OCI-LY7 (cell line): ENCODE data around the gene PER3. TPM values are rescaled to one million over a fixed set of nuclear protein-coding genes. Genes with fewer than 3 reads are reported as not detected.
A peak's percentile ranks its signal among the peaks of the same experiment; 100 is the strongest.

Experiments
- BruUV-seq: library from RNA; stranded (reverse); fragments of 400-500 nt; replicated peaks from 2 replicates; lab custom pipeline; 2021; lab: Mats Ljungman, UMichigan
- CTCF ChIA-PET: fragments of 300-600 bp; sonication (Branson Sonifier 250); formaldehyde crosslinking; loops from one replicate; lab custom pipeline; 2022; ENCODE audit warnings: antibody characterized with exemption; ENCODE audit not compliant: unreplicated experiment; lab: Charles Lee
- POLR2A ChIA-PET: fragments of 300-600 bp; sonication (Branson Sonifier 250); formaldehyde crosslinking; loops from one replicate; lab custom pipeline; 2022; ENCODE audit warnings: antibody characterized with exemption; lab: Charles Lee
- DNase-seq: peaks from one replicate; pipeline ENCODE4 v3.0.0-alpha.2; 2015; ENCODE audit warnings: low spot score
- H2AFZ ChIP-seq: fragments of 200-600 bp; sonication (generic), shearing (Covaris generic); 2 replicates; pipeline ENCODE4 v1.6.1; 2014; ENCODE audit warnings: mild to moderate bottlenecking, antibody characterized with exemption, low read length, moderate library complexity
- H3K27ac ChIP-seq: fragments of 200-600 bp; sonication (generic); 2 replicates; pipeline ENCODE4 v1.5.1; 2014; ENCODE audit warnings: mixed run types, low read depth, mild to moderate bottlenecking, moderate library complexity, low read length, inconsistent platforms; ENCODE audit not compliant: poor library complexity, severe bottlenecking
- H3K36me3 ChIP-seq: fragments of 200-600 bp; sonication (generic); 2 replicates; pipeline ENCODE4 v1.6.1; 2014; ENCODE audit warnings: mild to moderate bottlenecking, antibody characterized with exemption, low read length, moderate library complexity, mixed read lengths; ENCODE audit not compliant: insufficient read depth
- H3K4me1 ChIP-seq: fragments of 200-600 bp; sonication (generic); 2 replicates; pipeline ENCODE4 v1.5.1; 2014; ENCODE audit warnings: mild to moderate bottlenecking, low read length; ENCODE audit not compliant: insufficient read depth, poor library complexity, severe bottlenecking
- H3K4me2 ChIP-seq: fragments of 200-600 bp; sonication (generic); 2 replicates; pipeline ENCODE4 v1.6.1; 2014; ENCODE audit warnings: mild to moderate bottlenecking, low read length
- H3K4me3 ChIP-seq: fragments of 200-600 bp; sonication (generic); 2 replicates; pipeline ENCODE4 v1.5.1; 2014; ENCODE audit warnings: mild to moderate bottlenecking, low read depth, low read length; ENCODE audit not compliant: poor library complexity, severe bottlenecking
- H3K79me2 ChIP-seq: fragments of 200-600 bp; sonication (generic); 2 replicates; pipeline ENCODE4 v1.6.1; 2016; ENCODE audit warnings: low read depth, mild to moderate bottlenecking, low read length, moderate library complexity, mixed read lengths; ENCODE audit not compliant: insufficient read depth
- H3K9me2 ChIP-seq: fragments of 200-600 bp; sonication (generic); 2 replicates; pipeline ENCODE4 v1.6.1; 2016; ENCODE audit warnings: mild to moderate bottlenecking, low read length, mixed read lengths; ENCODE audit not compliant: insufficient read depth
- H3K9me3 ChIP-seq: fragments of 200-600 bp; sonication (generic); 2 replicates; pipeline ENCODE4 v1.6.1; 2014; ENCODE audit warnings: mild to moderate bottlenecking, mixed run types, low read length, mixed read lengths
- H4K20me1 ChIP-seq: fragments of 200-600 bp; sonication (generic); 2 replicates; pipeline ENCODE4 v1.6.1; 2014; ENCODE audit warnings: mild to moderate bottlenecking, antibody characterized with exemption, low read length, moderate library complexity, mixed read lengths; ENCODE audit not compliant: insufficient read depth
- EZH2phosphoT487 ChIP-seq: fragments of 200-600 bp; sonication (generic); IDR thresholded peaks from 2 replicates; pipeline ENCODE4 v1.6.1; 2018; ENCODE audit warnings: low read depth, borderline replicate concordance, mild to moderate bottlenecking, mixed run types, antibody characterized with exemption, low read length, moderate library complexity, mixed read lengths
- intact Hi-C: fragments of 100-400 bp; cut with micrococcal nuclease; formaldehyde crosslinking; loops from one replicate; pipeline ENCODE4 v1.10.0; 2022; ENCODE audit not compliant: unreplicated experiment
- total RNA-seq, 2 experiments: library from RNA; depleted of rRNA in 1 of 2; stranded (reverse); fragments of >200 nt in 1 of 2; shearing (Covaris generic) in 1 of 2; gene quantifications; 2 replicates each; pipeline ENCODE4 v1.2.3, GENCODE V29; 2014 to 2022
- TF ChIP-seq, protein P1 (sequence below): fragments of 200-600 bp; sonication (generic); conservative IDR thresholded peaks from 2 replicates; pipeline ENCODE4 v1.5.1; 2014; ENCODE audit warnings: mild to moderate bottlenecking, antibody characterized with exemption, low read length, moderate library complexity, mixed read lengths

PER3 gene
- total RNA-seq, 2 experiments from 2014 or later, result 9.0 to 13.1 TPM

DNA sequence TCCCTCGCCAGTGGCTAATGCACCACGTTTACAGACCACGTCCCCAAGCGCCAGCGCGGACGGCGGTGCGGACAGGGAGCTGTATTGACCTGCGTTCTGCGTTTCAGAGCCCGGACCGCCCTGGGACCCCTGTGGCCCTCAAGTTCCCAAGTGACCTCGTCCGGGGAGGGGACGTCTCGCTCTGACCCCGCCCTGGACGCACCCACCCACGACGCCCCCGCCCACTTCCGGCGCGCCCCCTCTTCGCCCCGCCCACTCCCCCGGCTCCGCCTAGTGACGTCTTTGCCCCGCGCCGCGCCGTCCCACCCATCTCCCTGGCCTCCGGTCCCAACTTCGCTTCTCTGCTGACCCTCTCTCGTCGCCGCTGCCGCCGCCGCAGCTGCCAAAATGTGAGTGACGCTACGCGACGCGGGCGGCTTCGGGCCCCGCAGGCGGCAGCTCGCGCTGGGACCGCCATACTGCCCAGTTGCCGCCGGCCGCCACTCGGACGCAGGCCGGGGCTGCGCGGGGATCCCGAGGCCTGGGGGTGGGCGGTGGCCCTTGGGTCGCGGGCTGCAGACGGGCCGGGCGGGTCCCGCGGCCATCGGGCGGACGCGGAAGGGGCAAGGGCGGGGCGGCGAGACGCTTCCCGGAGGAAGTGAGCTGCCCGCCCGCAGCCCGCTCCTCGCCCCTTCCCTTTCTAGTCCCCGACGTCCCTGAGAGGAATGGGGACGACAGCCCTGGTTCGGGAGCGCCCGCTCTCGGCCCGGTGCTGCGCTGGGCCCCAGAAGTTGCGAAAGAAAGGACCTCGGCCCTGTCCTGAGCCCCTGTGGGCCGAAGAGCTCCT, 12.9 kb upstream of the PER3 start, which contains the start of gene VAMP3:
Gene VAMP3 (plus strand): TSS at position 300 of the 826 bp plus-strand sequence. CDS start 88 bp downstream, at position 388.
- intact Hi-C loops, result loop anchor here (5.0 kb wide), 1 partner anchor 191 kb away; the partner anchor contains the start of gene PARK7
- Histone ChIP-seq H3K79me2 (peaks cover 13% of the 10 kb centered on the region; the same call in 1 of the 2 replicates), H4K20me1 (no peaks in the 10 kb centered on the region), H3K9me2 (no peaks in the 10 kb centered on the region), H3K4me1 (peaks cover 7% of the 10 kb centered on the region), H3K4me3 (peak within 1 kb of the TSS; percentile 98), H3K27ac (no peak within 1 kb of the TSS), H3K9me3 (no peaks in the 10 kb centered on the region), H3K36me3 (peaks cover 24% of the 10 kb centered on the region), H2AFZ (peak within 1 kb of the TSS; percentile 100), H3K4me2 (peak within 1 kb of the TSS; percentile 96)
- BruUV-seq, result no TSS peak
- POLR2A ChIA-PET, result interaction anchor here (0.5 to 1.7 kb wide), 6 partner anchors 9 to 1374 kb away, joined by 3 to 9 read pairs (median 3); no protein-coding TSS in a partner anchor
- TF ChIP-seq, protein P1, sequence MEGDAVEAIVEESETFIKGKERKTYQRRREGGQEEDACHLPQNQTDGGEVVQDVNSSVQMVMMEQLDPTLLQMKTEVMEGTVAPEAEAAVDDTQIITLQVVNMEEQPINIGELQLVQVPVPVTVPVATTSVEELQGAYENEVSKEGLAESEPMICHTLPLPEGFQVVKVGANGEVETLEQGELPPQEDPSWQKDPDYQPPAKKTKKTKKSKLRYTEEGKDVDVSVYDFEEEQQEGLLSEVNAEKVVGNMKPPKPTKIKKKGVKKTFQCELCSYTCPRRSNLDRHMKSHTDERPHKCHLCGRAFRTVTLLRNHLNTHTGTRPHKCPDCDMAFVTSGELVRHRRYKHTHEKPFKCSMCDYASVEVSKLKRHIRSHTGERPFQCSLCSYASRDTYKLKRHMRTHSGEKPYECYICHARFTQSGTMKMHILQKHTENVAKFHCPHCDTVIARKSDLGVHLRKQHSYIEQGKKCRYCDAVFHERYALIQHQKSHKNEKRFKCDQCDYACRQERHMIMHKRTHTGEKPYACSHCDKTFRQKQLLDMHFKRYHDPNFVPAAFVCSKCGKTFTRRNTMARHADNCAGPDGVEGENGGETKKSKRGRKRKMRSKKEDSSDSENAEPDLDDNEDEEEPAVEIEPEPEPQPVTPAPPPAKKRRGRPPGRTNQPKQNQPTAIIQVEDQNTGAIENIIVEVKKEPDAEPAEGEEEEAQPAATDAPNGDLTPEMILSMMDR, result no peak
- TF ChIP-seq EZH2phosphoT487, result no peak
- DNase-seq, result peak; percentile 80
- CTCF ChIA-PET, result no interaction called here

DNA sequence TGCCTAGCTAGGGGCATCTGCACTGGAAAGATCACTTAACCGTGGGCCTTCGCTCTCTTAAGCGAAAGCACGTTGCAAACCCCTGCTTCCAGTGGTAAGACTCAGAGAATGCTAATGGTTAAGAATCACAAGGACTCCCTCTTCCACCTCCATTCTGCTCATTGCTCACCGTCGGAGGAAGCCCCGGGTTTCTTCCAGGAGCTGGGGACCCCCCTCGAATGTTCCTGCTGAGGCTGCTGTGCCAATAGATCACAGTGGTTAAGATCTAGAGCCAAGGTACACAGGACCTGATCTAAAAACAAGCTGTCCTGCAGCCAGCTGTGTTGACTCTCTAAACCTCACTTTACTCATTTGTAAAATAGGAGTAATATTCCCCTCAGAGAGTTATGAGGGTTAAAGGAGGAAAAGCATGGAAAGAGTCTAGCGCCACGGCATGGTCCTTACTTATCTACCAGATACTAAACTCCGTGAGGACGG, 12.2 kb upstream of the PER3 start:
- CTCF ChIA-PET, result no interaction called here
- H3K9me2 ChIP-seq, result no peaks in the 10 kb centered on the region
- TF ChIP-seq, protein P1, result no peak
- no peak for TF ChIP-seq EZH2phosphoT487
- H3K27ac ChIP-seq, result no peak overlapping the region
- H3K36me3 ChIP-seq, result peaks cover 26% of the 10 kb centered on the region
- intact Hi-C loops, result loop anchor here (5.0 kb wide), 1 partner anchor 190 kb away; the partner anchor contains the start of gene PARK7
- H4K20me1 ChIP-seq, result no peaks in the 10 kb centered on the region
- H3K4me1 ChIP-seq, result peaks cover 7% of the 10 kb centered on the region
- no peaks in the 10 kb centered on the region for H3K9me3 ChIP-seq
- BruUV-seq, result no TSS peak
- POLR2A ChIA-PET, result interaction anchor here (0.7 to 1.7 kb wide), 3 partner anchors 9 to 84 kb away, joined by 3 to 4 read pairs (median 3); no protein-coding TSS in a partner anchor
- H3K79me2 ChIP-seq, result peaks cover 13% of the 10 kb centered on the region; the same call in 1 of the 2 replicates
- no peak for DNase-seq
- H3K4me2 ChIP-seq, result peak overlapping the region; percentile 96
- peak overlapping the region; percentile 98 for H3K4me3 ChIP-seq
- H2AFZ ChIP-seq, result peak overlapping the region; percentile 100
